Chondrocyte (in vitro differentiated cells): ENCODE results near the gene TTLL11. TPM values are rescaled to one million over a fixed set of nuclear protein-coding genes. Genes with fewer than 3 reads are reported as not detected.

Experiments
- DNase-seq: peaks from one replicate; pipeline ENCODE4 v3.0.0; 2021; ENCODE audit warnings: mixed read lengths, low spot score
- H3K27ac Mint-ChIP-seq: one replicate; pipeline ENCODE4 v1.8.0; 2021; ENCODE audit warnings: mild to moderate bottlenecking, moderate library complexity, mixed read lengths; ENCODE audit not compliant: unreplicated experiment
- H3K27me3 Mint-ChIP-seq: 2 replicates; pipeline ENCODE4 v1.8.0; 2021; ENCODE audit warnings: low read depth, mixed read lengths
- H3K36me3 Mint-ChIP-seq: 2 replicates; pipeline ENCODE4 v1.8.0; 2021; ENCODE audit warnings: low read depth, mixed read lengths
- H3K4me1 Mint-ChIP-seq: 2 replicates; pipeline ENCODE4 v1.8.0; 2021; ENCODE audit warnings: low read depth, mild to moderate bottlenecking, mixed read lengths
- H3K4me3 Mint-ChIP-seq: one replicate; pipeline ENCODE4 v1.8.0; 2021; ENCODE audit warnings: mild to moderate bottlenecking, moderate library complexity, mixed read lengths; ENCODE audit not compliant: unreplicated experiment
- H3K9me3 Mint-ChIP-seq: 2 replicates; pipeline ENCODE4 v1.8.0; 2021; ENCODE audit warnings: low read depth, mixed read lengths
- total RNA-seq: library from RNA; stranded (reverse); gene quantifications from 3 replicates; pipeline ENCODE4 v1.2.1, GENCODE V29; 2021
- TF ChIP-seq, protein P1 (sequence below): fragments of 200-600 bp; sonication (generic); IDR thresholded peaks from 2 replicates; pipeline ENCODE4 v1.5.0; 2021; ENCODE audit warnings: antibody characterized with exemption, mild to moderate bottlenecking, moderate library complexity

TTLL11 gene
- total RNA-seq, 1 donor from 2014 or later = 9.1 TPM

DNA sequence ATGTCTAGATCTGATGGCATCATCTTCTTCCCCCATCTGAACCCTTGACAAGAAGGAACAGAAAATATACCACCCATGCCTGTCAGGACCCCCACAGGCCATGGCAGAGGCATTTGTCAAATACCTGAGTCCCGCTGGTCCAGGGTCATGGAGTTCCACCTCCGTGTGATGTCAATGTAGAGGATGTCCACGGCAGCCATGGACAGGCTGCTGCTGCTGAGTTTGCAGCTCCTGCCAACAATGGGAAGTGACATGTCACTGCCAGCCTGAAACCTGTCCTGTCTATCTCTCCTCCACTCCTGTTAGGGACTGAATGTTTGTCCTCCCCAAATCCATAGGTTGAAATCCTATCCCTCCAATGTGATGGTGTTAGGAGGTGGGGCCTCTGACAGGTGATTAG lies 232.9 kb downstream of the TTLL11 start:
- TF ChIP-seq, protein P1, sequence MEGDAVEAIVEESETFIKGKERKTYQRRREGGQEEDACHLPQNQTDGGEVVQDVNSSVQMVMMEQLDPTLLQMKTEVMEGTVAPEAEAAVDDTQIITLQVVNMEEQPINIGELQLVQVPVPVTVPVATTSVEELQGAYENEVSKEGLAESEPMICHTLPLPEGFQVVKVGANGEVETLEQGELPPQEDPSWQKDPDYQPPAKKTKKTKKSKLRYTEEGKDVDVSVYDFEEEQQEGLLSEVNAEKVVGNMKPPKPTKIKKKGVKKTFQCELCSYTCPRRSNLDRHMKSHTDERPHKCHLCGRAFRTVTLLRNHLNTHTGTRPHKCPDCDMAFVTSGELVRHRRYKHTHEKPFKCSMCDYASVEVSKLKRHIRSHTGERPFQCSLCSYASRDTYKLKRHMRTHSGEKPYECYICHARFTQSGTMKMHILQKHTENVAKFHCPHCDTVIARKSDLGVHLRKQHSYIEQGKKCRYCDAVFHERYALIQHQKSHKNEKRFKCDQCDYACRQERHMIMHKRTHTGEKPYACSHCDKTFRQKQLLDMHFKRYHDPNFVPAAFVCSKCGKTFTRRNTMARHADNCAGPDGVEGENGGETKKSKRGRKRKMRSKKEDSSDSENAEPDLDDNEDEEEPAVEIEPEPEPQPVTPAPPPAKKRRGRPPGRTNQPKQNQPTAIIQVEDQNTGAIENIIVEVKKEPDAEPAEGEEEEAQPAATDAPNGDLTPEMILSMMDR = no peak
- Mint-ChIP-seq H3K9me3 (no peaks in the 10 kb centered on the region), H3K27ac (peak overlapping the region; percentile 63), H3K4me3 (no peak overlapping the region), H3K27me3 (no peaks in the 10 kb centered on the region), H3K36me3 (peaks cover 7% of the 10 kb centered on the region), H3K4me1 (peaks cover 20% of the 10 kb centered on the region)
- DNase-seq = no peak

GRCh38 chr9:121859646-121860045 lies 233.5 kb downstream of the TTLL11 start:
- peaks cover 20% of the 10 kb centered on the region for H3K4me1 Mint-ChIP-seq

GRCh38 chr9:121858788-121859187 lies 234.3 kb downstream of the TTLL11 start:
- Mint-ChIP-seq H3K36me3 (peaks cover 7% of the 10 kb centered on the region), H3K27ac (no peak overlapping the region), H3K27me3 (no peaks in the 10 kb centered on the region), H3K4me3 (no peak overlapping the region), H3K9me3 (no peaks in the 10 kb centered on the region), H3K4me1 (peaks cover 14% of the 10 kb centered on the region)
- no peak for DNase-seq
- TF ChIP-seq, protein P1 = no peak

More at GRCh38 chr9:121859646-121860045, 233.5 kb downstream of the TTLL11 start:
- TF ChIP-seq, protein P1 = no peak
- no peaks in the 10 kb centered on the region for H3K9me3 Mint-ChIP-seq
- H3K4me3 Mint-ChIP-seq = no peak overlapping the region
- no peaks in the 10 kb centered on the region for H3K27me3 Mint-ChIP-seq
- peaks cover 7% of the 10 kb centered on the region for H3K36me3 Mint-ChIP-seq
- H3K27ac Mint-ChIP-seq = no peak overlapping the region
- no peak for DNase-seq

GRCh38 chr9:121857928-121858327 lies 235.2 kb downstream of the TTLL11 start:
- DNase-seq = no peak
- TF ChIP-seq, protein P1 = no peak
- Mint-ChIP-seq H3K27me3 (no peaks in the 10 kb centered on the region), H3K9me3 (no peaks in the 10 kb centered on the region), H3K4me3 (no peak overlapping the region), H3K36me3 (peaks cover 8% of the 10 kb centered on the region), H3K27ac (no peak overlapping the region), H3K4me1 (peaks cover 14% of the 10 kb centered on the region)

- Mint-ChIP-seq H3K4me1 (peaks cover 2% of the 10 kb centered on the region), H3K27ac (no peak overlapping the region), H3K9me3 (no peaks in the 10 kb centered on the region), H3K36me3 (peaks cover 11% of the 10 kb centered on the region), H3K4me3 (no peak overlapping the region), H3K27me3 (no peaks in the 10 kb centered on the region)
- no peak for DNase-seq
- TF ChIP-seq, protein P1 = no peak
These were observed 237.6 kb downstream of the TTLL11 start for GRCh38 chr9:121855476-121855875.
